Ovary (tissue), 9 donors: ENCODE results near the gene GALNT8. TPM values are rescaled to one million over a fixed set of nuclear protein-coding genes. Genes with fewer than 3 reads are reported as not detected.
"Not testable (repeated sequence)": the region's sequence is repeated elsewhere in the genome, so short reads cannot be mapped to it uniquely, and the experiment has no call there.

Experiments used
- DNase-seq, 5 donors: peaks; one replicate each; pipeline ENCODE4 v3.0.0-alpha.2; 2019 to 2020
- H3K27ac ChIP-seq, 2 donors: fragments of 200-600 bp; one replicate each; pipeline versions ENCODE4 v1.5.1 to v1.8.0; 2019 to 2022
- H3K27me3 ChIP-seq: fragments of 200-600 bp; one replicate; pipeline ENCODE4 v1.8.0; 2022
- H3K36me3 ChIP-seq: fragments of 200-600 bp; sonication (generic); one replicate; pipeline ENCODE4 v1.5.1; 2019
- H3K4me1 ChIP-seq: one replicate; pipeline ENCODE4 v1.8.1; 2013; ENCODE audit warnings: mild to moderate bottlenecking, moderate library complexity; ENCODE audit not compliant: insufficient read depth
- H3K4me3 ChIP-seq: fragments of 200-600 bp; sonication (generic); one replicate; pipeline ENCODE4 v1.5.1; 2017
- H3K9me3 ChIP-seq, 2 donors: fragments of 200-600 bp in 1 of 2; sonication (generic) in 1 of 2; one replicate each; pipeline versions ENCODE4 v1.5.1 to v1.8.1; 2013 to 2019; ENCODE audit warnings: mild to moderate bottlenecking in 1 of 2, moderate library complexity in 1 of 2
- EP300 ChIP-seq: sonication (generic); formaldehyde crosslinking; IDR thresholded peaks from one replicate; pipeline ENCODE4 v1.6.1; 2017; ENCODE audit warnings: antibody characterized with exemption
- POLR2A ChIP-seq: fragments of 450-650 bp; IDR thresholded peaks from one replicate; pipeline ENCODE4 v1.6.1; 2017; ENCODE audit warnings: antibody characterized with exemption, mild to moderate bottlenecking, moderate library complexity
- WGBS, 3 donors: extraction: QIAGEN DNeasy Blood & Tissue Kit in 1 of 3; methylation state at CpG; one replicate each; pipeline versions ENCODE4 v1.1.5 to v1.1.7; 2013 to 2017; 5-methylcytosine and 5-hydroxymethylcytosine counted together
- intact Hi-C, 4 donors: fragments of 100-400 bp; cut with DNase I; formaldehyde crosslinking; loops; one replicate each; pipeline versions ENCODE4 v1.11.0 to v1.15.1; 2022 to 2023
- polyA plus RNA-seq, 2 donors: library from polyadenylated mRNA; stranded (reverse); fragments of 200-250 nt in 1 of 2; fragments of 350-450 nt in 1 of 2; fragmentation: Illumina TruSeq in 1 of 2; extraction: RNeasy Lipid Tissue Mini Kit (QIAGEN cat#74804) in 1 of 2; gene quantifications; one replicate each; pipeline ENCODE4 v1.2.3, GENCODE V29; 2013 to 2014
- total RNA-seq, 7 donors: library from RNA; depleted of rRNA in 2 of 7; stranded (reverse); fragments of >200 nt in 2 of 7; fragmentation: NEBNext Ultra II Directional in 3 of 7; extraction: Animal tissue kit (Norgen Biotek cat#: 25700) in 3 of 7; gene quantifications; one replicate each; pipeline versions ENCODE4 v1.1.0 to v1.2.4, GENCODE V29; 2016 to 2023
- TF ChIP-seq, protein P1 (sequence below), 3 donors: fragments of 450-650 bp in 2 of 3; fragments of 200-600 bp in 1 of 3; IDR thresholded peaks; one replicate each; pipeline versions ENCODE4 v1.5.1 to v1.8.0; 2016 to 2022; ENCODE audit warnings: antibody characterized with exemption in 3 of 3, mild to moderate bottlenecking in 1 of 3
- donor health status: DM: no; HTN: no; CAD: no; lungs with moderate emphysema.
- donor health status: DM: no; HTN: no; CAD: no.
- donor health status: Bipolar disorder and iron deficiency.
- donor health status: DM: yes; HTN: yes; CAD: no.
- donor health status: DM: no; HTN: no; CAD: no.
- donor health status: DM: yes; HTN: yes; CAD: no.

Gene GALNT8
- total and polyA plus RNA-seq, 9 donors = 0.67 to 5.6 (median 1.3) TPM

DNA sequence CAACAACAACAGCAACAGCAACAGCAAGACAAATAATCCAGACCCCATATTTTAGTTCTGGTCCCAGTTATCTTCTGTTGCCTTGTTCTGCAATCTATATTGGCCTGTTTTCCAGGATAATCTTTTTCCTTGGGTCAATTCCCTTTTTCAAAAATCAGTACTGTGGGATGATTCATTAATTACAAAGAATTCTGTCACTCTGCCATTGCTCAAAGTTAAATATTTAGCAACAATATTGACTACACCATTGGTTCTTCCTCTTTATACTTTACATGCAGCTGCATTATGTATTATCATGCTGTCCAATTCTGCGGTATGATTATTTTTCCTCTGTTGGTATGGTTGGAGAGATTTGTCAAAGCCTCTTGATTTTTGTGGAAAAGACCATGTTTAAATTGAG, 10.1 kb upstream of the GALNT8 start:
- no peaks in the 10 kb centered on the region for H3K4me1 ChIP-seq
- no peak for TF ChIP-seq POLR2A
- TF ChIP-seq, protein P1, sequence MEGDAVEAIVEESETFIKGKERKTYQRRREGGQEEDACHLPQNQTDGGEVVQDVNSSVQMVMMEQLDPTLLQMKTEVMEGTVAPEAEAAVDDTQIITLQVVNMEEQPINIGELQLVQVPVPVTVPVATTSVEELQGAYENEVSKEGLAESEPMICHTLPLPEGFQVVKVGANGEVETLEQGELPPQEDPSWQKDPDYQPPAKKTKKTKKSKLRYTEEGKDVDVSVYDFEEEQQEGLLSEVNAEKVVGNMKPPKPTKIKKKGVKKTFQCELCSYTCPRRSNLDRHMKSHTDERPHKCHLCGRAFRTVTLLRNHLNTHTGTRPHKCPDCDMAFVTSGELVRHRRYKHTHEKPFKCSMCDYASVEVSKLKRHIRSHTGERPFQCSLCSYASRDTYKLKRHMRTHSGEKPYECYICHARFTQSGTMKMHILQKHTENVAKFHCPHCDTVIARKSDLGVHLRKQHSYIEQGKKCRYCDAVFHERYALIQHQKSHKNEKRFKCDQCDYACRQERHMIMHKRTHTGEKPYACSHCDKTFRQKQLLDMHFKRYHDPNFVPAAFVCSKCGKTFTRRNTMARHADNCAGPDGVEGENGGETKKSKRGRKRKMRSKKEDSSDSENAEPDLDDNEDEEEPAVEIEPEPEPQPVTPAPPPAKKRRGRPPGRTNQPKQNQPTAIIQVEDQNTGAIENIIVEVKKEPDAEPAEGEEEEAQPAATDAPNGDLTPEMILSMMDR (IDR thresholded peaks at IDR 0.05) = no peak
- no peaks in the 10 kb centered on the region for H3K36me3 ChIP-seq
- H3K27ac ChIP-seq = no peak overlapping the region
- DNase-seq = no peak
- intact Hi-C loops = no loop called here
- 97% methylated on average over 1 of the region's 1 CpG for WGBS, 3 donors
- H3K4me3 ChIP-seq = no peak overlapping the region
- H3K9me3 ChIP-seq = no peaks in the 10 kb centered on the region
- no peaks in the 10 kb centered on the region for H3K27me3 ChIP-seq

GRCh38 chr12:4714879-4715278, 5.3 kb upstream of the GALNT8 start:
- intact Hi-C loops = no loop called here
- H3K27me3 ChIP-seq = no peaks in the 10 kb centered on the region
- no peak for DNase-seq
- H3K4me3 ChIP-seq = no peak overlapping the region
- H3K4me1 ChIP-seq = no peaks in the 10 kb centered on the region
- H3K36me3 ChIP-seq = no peaks in the 10 kb centered on the region
- WGBS, 3 donors = 50 to 73% (median 71%) methylated on average over 6 of the region's 6 CpGs
- no peaks in the 10 kb centered on the region for H3K9me3 ChIP-seq
- no peak overlapping the region for H3K27ac ChIP-seq
- TF ChIP-seq, protein P1 (IDR thresholded peaks at IDR 0.05) = no peak
- TF ChIP-seq POLR2A (no peak), EP300 (no peak)

DNA sequence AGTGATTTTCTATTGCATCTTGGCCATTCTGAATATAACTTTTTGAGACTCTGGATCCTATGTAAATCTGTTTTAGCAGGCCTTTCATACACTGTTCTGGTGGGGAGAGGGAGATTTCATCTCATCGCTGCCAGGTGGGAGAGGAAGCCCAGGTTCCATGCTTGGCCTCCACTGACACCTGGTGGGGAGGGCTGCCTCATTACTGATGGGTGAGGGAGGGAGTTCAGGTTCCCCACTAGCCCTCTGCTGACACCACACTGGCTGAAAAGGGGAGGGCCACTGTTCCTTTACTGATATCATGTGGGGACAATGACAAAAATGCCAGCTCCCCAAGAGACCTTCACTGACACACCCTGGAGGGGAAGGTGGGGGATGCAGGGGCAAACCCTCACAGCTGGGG, 2.4 kb upstream of the GALNT8 start:
- no peak overlapping the region for H3K27ac ChIP-seq
- no peaks in the 10 kb centered on the region for H3K4me1 ChIP-seq
- no peaks in the 10 kb centered on the region for H3K27me3 ChIP-seq
- no peaks in the 10 kb centered on the region for H3K9me3 ChIP-seq
- no peak for DNase-seq
- no peaks in the 10 kb centered on the region for H3K36me3 ChIP-seq
- intact Hi-C loops = no loop called here
- H3K4me3 ChIP-seq = no peak overlapping the region
- TF ChIP-seq EP300 = no peak
- TF ChIP-seq, protein P1 (IDR thresholded peaks at IDR 0.05) = no peak
- no peak for TF ChIP-seq POLR2A
- WGBS, 3 donors = 75 to 94% (median 91%) methylated on average over 1 of the region's 1 CpG

DNA sequence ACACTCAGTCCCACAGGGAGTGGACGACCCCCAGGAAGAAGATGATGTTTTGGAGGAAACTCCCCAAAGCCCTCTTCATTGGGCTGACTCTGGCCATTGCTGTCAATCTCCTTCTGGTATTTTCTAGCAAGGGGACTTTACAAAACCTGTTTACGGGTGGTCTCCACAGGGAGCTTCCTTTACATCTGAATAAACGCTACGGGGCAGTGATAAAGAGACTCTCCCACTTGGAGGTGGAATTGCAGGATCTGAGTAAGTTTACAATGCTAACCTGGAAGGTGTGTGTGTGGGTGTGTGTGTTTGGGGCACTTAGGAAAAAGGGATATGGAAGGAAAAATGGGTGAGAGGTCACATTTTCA, 416 bp downstream of the GALNT8 start:
- Histone ChIP-seq H3K36me3 (no peaks in the 10 kb centered on the region), H3K27ac (no peak overlapping the region), H3K9me3 (no peaks in the 10 kb centered on the region), H3K27me3 (no peaks in the 10 kb centered on the region), H3K4me3 (no peak overlapping the region), H3K4me1 (no peaks in the 10 kb centered on the region)
- TF ChIP-seq EP300 (no peak), POLR2A (no peak)
- TF ChIP-seq, protein P1 (IDR thresholded peaks at IDR 0.05) = no peak
- intact Hi-C loops = no loop called here
- no peak for DNase-seq
- WGBS, 3 donors = 17 to 29% (median 26%) methylated on average over 4 of the region's 4 CpGs

DNA sequence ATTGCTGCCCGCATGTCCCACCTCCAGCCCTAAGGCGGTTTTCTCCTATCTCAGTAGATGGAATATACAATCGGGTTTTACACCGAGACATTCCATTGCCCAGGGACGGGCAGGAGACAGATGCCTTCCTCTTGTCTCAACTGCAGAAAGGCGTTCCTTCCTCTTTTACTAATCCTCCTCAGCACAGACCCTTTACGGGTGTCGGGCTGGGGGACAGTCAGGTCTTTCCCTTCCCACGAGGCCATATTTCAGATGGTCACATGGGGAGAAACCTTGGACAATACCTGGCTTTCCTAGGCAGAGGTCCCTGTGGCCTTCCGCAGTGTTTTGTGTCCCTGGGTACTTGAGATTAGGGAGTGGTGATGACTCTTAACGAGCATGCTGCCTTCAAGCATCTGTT, 1.4 kb downstream of the GALNT8 start:
- DNase-seq, H3K4me1 ChIP-seq, H3K9me3 ChIP-seq, H3K27ac ChIP-seq, H3K36me3 ChIP-seq, intact Hi-C loops, H3K4me3 ChIP-seq, H3K27me3 ChIP-seq: not testable (repeated sequence)
- WGBS, 3 donors = 41 to 49% (median 45%) methylated on average over 11 of the region's 11 CpGs
